Measurements from ENCODE around the gene COX7A2L. TPM values are rescaled to one million over a fixed set of nuclear protein-coding genes. Genes with fewer than 3 reads are reported as not detected.
A peak's percentile ranks its signal among the peaks of the same experiment; 100 is the strongest.
"Not testable (repeated sequence)": the region's sequence is repeated elsewhere in the genome, so short reads cannot be mapped to it uniquely, and the experiment has no call there.

The COX7A2L gene
- total RNA-seq, 1 donor = 181 TPM

DNA sequence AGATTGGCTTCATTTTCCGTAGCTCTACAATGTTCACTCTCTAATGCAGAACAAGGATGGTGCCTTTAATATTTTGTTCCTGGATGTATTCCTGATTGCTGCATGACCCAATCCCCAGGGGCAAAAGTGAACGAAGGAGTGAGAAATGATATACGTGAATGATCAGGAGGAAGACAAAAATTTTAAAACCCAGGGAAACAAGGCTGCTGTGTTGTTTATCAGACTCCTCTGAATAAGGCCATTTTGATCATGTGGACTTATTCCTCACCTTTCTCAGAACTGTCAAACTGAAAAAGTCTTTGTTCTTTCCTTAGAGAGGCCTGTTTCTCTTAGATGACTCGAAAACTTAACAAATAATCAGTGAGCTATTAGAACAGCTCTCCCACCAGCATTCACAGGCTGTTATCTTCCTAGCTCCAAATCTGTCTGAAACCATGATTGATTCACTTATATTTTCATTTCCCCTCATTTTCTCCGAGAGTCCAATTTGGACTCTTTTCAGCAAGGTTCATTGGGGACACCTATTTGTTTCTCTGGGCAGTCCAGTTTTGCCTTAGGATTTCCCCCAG, 29.5 kb upstream of the COX7A2L start:
- DNase-seq (ENCODE audit: low read depth) = no peak
- H3K4me3 ChIP-seq (ENCODE audit: low read depth, low read length) = no peak overlapping the region
- TF ChIP-seq CTCF (IDR thresholded peaks at IDR 0.05; ENCODE audit: insufficient read depth, low read length) = no peak

DNA sequence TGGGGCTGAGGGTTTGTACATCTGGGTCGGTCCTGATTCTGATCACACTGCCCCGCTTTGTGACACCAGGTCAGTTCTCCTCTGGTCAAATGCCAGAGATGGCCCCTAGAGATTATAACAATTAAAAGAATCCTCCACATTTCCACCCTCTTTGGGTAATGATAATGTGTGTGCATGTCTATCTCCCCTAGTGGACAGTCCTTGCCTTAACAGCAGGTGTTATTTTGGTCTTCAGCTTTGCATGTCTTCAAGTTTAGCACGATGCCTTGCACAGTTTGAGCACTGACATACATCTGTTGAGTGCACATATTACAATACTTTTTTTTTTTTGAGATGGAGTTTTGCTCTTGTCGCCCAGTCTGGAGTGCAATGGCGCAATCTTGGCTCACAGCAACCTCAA, 25.7 kb upstream of the COX7A2L start:
- TF ChIP-seq CTCF (IDR thresholded peaks at IDR 0.05; ENCODE audit: insufficient read depth, low read length) = peak; percentile 25
- H3K4me3 ChIP-seq (ENCODE audit: low read depth, low read length) = no peak overlapping the region
- no peak for DNase-seq (ENCODE audit: low read depth)

GRCh38 chr2:42385225-42385624, 24.2 kb upstream of the COX7A2L start:
- peak; percentile 23 for TF ChIP-seq CTCF (IDR thresholded peaks at IDR 0.05; ENCODE audit: insufficient read depth, low read length)
- no peak overlapping the region for H3K4me3 ChIP-seq (ENCODE audit: low read depth, low read length)
- no peak for DNase-seq (ENCODE audit: low read depth)

DNA sequence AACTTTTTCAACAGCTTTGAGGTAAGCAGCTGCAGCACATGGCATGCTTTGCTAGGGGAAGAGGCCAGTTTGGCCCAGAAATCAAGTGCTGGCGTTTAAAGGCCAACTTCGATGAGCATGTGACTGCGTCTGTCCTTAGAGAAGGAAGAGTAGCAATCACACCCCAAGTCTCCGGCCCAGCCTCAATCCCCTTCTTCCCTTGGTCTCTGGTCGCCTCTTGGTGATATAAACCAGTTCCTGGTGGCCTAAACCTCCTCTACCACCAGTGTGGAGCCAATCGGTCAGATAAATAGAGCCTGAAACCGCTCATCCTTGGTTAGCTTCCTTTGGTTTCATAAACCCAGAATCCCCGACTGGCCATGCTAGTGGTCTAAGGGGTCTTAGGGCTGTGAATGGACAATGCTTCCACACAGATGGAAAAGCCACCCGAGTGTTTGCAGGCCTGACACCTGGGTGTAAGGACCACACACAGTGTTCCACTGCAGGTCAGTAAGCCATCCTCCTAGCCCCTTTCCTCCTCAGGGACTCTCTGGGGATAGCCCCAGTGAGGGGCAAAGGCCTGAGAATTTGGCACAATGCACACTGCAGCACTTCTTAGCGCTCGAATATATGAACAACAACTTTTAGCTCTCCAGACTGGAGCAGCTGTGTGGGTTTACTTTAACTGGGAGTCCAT, 23.0 kb upstream of the COX7A2L start:
- DNase-seq (ENCODE audit: low read depth) = no peak
- H3K4me3 ChIP-seq (ENCODE audit: low read depth, low read length) = no peak overlapping the region
- TF ChIP-seq CTCF (IDR thresholded peaks at IDR 0.05; ENCODE audit: insufficient read depth, low read length) = no peak

- TF ChIP-seq CTCF (IDR thresholded peaks at IDR 0.05; ENCODE audit: insufficient read depth, low read length) = no peak
- DNase-seq (ENCODE audit: low read depth) = no peak
- H3K4me3 ChIP-seq (ENCODE audit: low read depth, low read length) = no peak overlapping the region
Observed at GRCh38 chr2:42382144-42382543, 21.1 kb upstream of the COX7A2L start.

GRCh38 chr2:42380026-42380425, 19.0 kb upstream of the COX7A2L start:
- not testable (repeated sequence) for DNase-seq (ENCODE audit: low read depth); H3K4me3 ChIP-seq (ENCODE audit: low read depth, low read length)

GRCh38 chr2:42378415-42378814, 17.4 kb upstream of the COX7A2L start:
- no peak for TF ChIP-seq CTCF (IDR thresholded peaks at IDR 0.05; ENCODE audit: insufficient read depth, low read length)
- no peak for DNase-seq (ENCODE audit: low read depth)
- H3K4me3 ChIP-seq (ENCODE audit: low read depth, low read length) = no peak overlapping the region
